WTC11 (cell line): ENCODE measurements around the gene FNDC3B.

Source experiments
- ETV6 ChIP-seq: sonication (generic); formaldehyde crosslinking; IDR thresholded peaks from 2 replicates; pipeline ENCODE4 v1.8.1; 2022; ENCODE audit warnings: mild to moderate bottlenecking, missing genetic modification reagents
- GABPB1 ChIP-seq: sonication (generic); formaldehyde crosslinking; IDR thresholded peaks from 2 replicates; pipeline ENCODE4 v1.8.1; 2023; ENCODE audit warnings: mild to moderate bottlenecking, missing genetic modification reagents
- ZNF263 ChIP-seq: sonication (generic); formaldehyde crosslinking; IDR thresholded peaks from 2 replicates; pipeline ENCODE4 v1.8.1; 2022; ENCODE audit warnings: low read depth, mild to moderate bottlenecking, moderate library complexity, missing genetic modification reagents

GRCh38 chr3:172087198-172087597 is 47.8 kb downstream of the FNDC3B start:
- no peak for TF ChIP-seq GABPB1 (CRISPR knock-in tag)
- TF ChIP-seq ETV6 (CRISPR knock-in tag), result no peak
- no peak for TF ChIP-seq ZNF263 (CRISPR knock-in tag)
